Adrenal gland (tissue), 12 donors: Measurements from ENCODE around the gene SLC7A9. TPM values are rescaled to one million over a fixed set of nuclear protein-coding genes. Genes with fewer than 3 reads are reported as not detected.

Experiments
- DNase-seq, 7 donors: peaks; one replicate each; pipeline ENCODE4 v3.0.0-alpha.2; 2019 to 2020
- H3K27ac ChIP-seq, 5 donors: fragments of 200-600 bp; sonication (generic) in 4 of 5; 1 replicate in 3 of 5; 2 replicates in 2 of 5; pipeline versions ENCODE4 v1.5.1 to v1.8.0; 2016 to 2020; ENCODE audit warnings: mild to moderate bottlenecking in 1 of 5
- H3K27me3 ChIP-seq: fragments of 200-600 bp; 2 replicates; pipeline ENCODE4 v1.8.0; 2021
- H3K36me3 ChIP-seq, 2 donors: fragments of 200-600 bp; replicated peaks in 1 of 2; 1 replicate in 1 of 2; 2 replicates in 1 of 2; pipeline versions ENCODE4 v1.5.1 to v1.8.0; 2018 to 2022
- H3K4me1 ChIP-seq, 2 donors: fragments of 200-600 bp; replicated peaks in 1 of 2; 1 replicate in 1 of 2; 2 replicates in 1 of 2; pipeline versions ENCODE4 v1.5.1 to v1.8.0; 2018 to 2021
- H3K4me3 ChIP-seq, 4 donors: fragments of 200-600 bp; sonication (generic) in 3 of 4; one replicate each; pipeline ENCODE4 v1.5.1; 2016 to 2018
- H3K9me3 ChIP-seq, 3 donors: fragments of 200-600 bp; sonication (generic) in 1 of 3; replicated peaks in 1 of 3; 1 replicate in 2 of 3; 2 replicates in 1 of 3; pipeline versions ENCODE4 v1.5.1 to v1.8.0; 2016 to 2021
- CTCF ChIP-seq, 6 experiments: fragments of 450-650 bp in 4 of 6; fragments of 200-600 bp in 2 of 6; sonication (generic) in 1 of 6; IDR thresholded peaks; 1 replicate in 5 of 6; 2 replicates in 1 of 6; pipeline versions ENCODE4 v1.5.1 to v1.8.0; 2016 to 2021; ENCODE audit warnings: antibody characterized with exemption in 6 of 6, mild to moderate bottlenecking in 2 of 6, moderate library complexity in 1 of 6
- POLR2A ChIP-seq, 2 donors: fragments of 450-650 bp; IDR thresholded peaks; one replicate each; pipeline ENCODE4 v1.6.1; 2017; ENCODE audit warnings: antibody characterized with exemption in 2 of 2, mild to moderate bottlenecking in 2 of 2, moderate library complexity in 1 of 2
- WGBS, 4 donors: extraction: QIAGEN DNeasy Blood & Tissue Kit in 2 of 4; methylation state at CpG; one replicate each; pipeline versions ENCODE4 v1.1.5 to v1.1.7; 2013 to 2017; 5-methylcytosine and 5-hydroxymethylcytosine counted together
- intact Hi-C, 2 donors: fragments of 100-400 bp; cut with DNase I; formaldehyde crosslinking; loops; one replicate each; pipeline versions ENCODE4 v1.14.1 to v1.15.0; 2022 to 2023
- polyA plus RNA-seq, 3 donors: library from polyadenylated mRNA; stranded (reverse); fragments of 200-250 nt in 2 of 3; fragments of 350-450 nt in 1 of 3; fragmentation: Illumina TruSeq in 1 of 3; extraction: RNeasy Lipid Tissue Mini Kit (QIAGEN cat#74804) in 1 of 3; gene quantifications; one replicate each; pipeline ENCODE4 v1.2.3, GENCODE V29; 2013 to 2014
- total RNA-seq, 9 donors: library from RNA; depleted of rRNA in 4 of 9; stranded (reverse); fragments of >200 nt in 4 of 9; fragments of 120-200 nt in 1 of 9; fragmentation: NEBNext Ultra II Directional in 1 of 9; extraction: Animal tissue kit (Norgen Biotek cat#: 25700) in 1 of 9; gene quantifications; one replicate each; pipeline versions ENCODE4 v1.1.0 to v1.2.4, GENCODE V29; 2013 to 2023
- donor health status: healthy with polysubstance abuse.
- donor health status: Bipolar disorder and iron deficiency.
- donor health status: DM: yes; HTN: yes; CAD: no.
- donor health status: DM: no; HTN: no; CAD: no.
- donor health status: DM: no; HTN: no; CAD: no.
- donor health status: DM: yes; HTN: yes; CAD: no.

The SLC7A9 gene
- total and polyA plus RNA-seq, 12 donors = 0.11 to 0.51 (median 0.48) TPM; not detected in 5

GRCh38 chr19:32881766-32882165, 12.2 kb upstream of the SLC7A9 start:
- Histone ChIP-seq H3K4me1 (no peaks in the 10 kb centered on the region), H3K27me3 (no peaks in the 10 kb centered on the region), H3K36me3 (no peaks in the 10 kb centered on the region), H3K4me3 (no peak overlapping the region), H3K9me3 (no peaks in the 10 kb centered on the region), H3K27ac (no peak overlapping the region)
- WGBS, 4 donors = 89 to 94% (median 91%) methylated on average over 10 to 12 of the region's 12 CpGs
- intact Hi-C loops = no loop called here
- DNase-seq = peak in 1 of 7 donors; percentile 10
- no peak for TF ChIP-seq POLR2A (IDR thresholded peaks at IDR 0.05)
- no peak for TF ChIP-seq CTCF (IDR thresholded peaks at IDR 0.05)

- no peak for TF ChIP-seq CTCF (IDR thresholded peaks at IDR 0.05)
- TF ChIP-seq POLR2A (IDR thresholded peaks at IDR 0.05) = no peak
- Histone ChIP-seq H3K4me1 (no peaks in the 10 kb centered on the region), H3K4me3 (no peak overlapping the region), H3K36me3 (no peaks in the 10 kb centered on the region), H3K27me3 (no peaks in the 10 kb centered on the region), H3K27ac (no peak overlapping the region), H3K9me3 (no peaks in the 10 kb centered on the region)
- intact Hi-C loops = no loop called here
- 83 to 88% (median 88%) methylated on average over 2 of the region's 2 CpGs for WGBS, 4 donors
- DNase-seq = no peak
These were observed 11.1 kb upstream of the SLC7A9 start for GRCh38 chr19:32880622-32881021.

- intact Hi-C loops = no loop called here
- TF ChIP-seq CTCF (IDR thresholded peaks at IDR 0.05) = no peak
- no peak for TF ChIP-seq POLR2A (IDR thresholded peaks at IDR 0.05)
- no peak overlapping the region for H3K27ac ChIP-seq
- H3K36me3 ChIP-seq = no peaks in the 10 kb centered on the region
- no peaks in the 10 kb centered on the region for H3K9me3 ChIP-seq
- no peaks in the 10 kb centered on the region for H3K4me1 ChIP-seq
- 84 to 94% (median 90%) methylated on average over 5 to 8 of the region's 8 CpGs for WGBS, 4 donors
- no peaks in the 10 kb centered on the region for H3K27me3 ChIP-seq
- no peak overlapping the region for H3K4me3 ChIP-seq
- DNase-seq = peak in 1 of 7 donors; percentile 20
These were observed 10.2 kb upstream of the SLC7A9 start for GRCh38 chr19:32879741-32880140.

- Histone ChIP-seq H3K27me3 (no peaks in the 10 kb centered on the region), H3K27ac (no peak overlapping the region), H3K36me3 (no peaks in the 10 kb centered on the region), H3K4me1 (no peaks in the 10 kb centered on the region), H3K9me3 (no peaks in the 10 kb centered on the region), H3K4me3 (no peak overlapping the region)
- DNase-seq = peak in 1 of 7 donors; percentile 34
- intact Hi-C loops = no loop called here
- WGBS, 4 donors = 92 to 98% (median 97%) methylated on average over 11 to 12 of the region's 12 CpGs
- no peak for TF ChIP-seq POLR2A (IDR thresholded peaks at IDR 0.05)
- no peak for TF ChIP-seq CTCF (IDR thresholded peaks at IDR 0.05)
These were observed 9.4 kb upstream of the SLC7A9 start for GRCh38 chr19:32878988-32879387.
